SH-SY5Y (cell line): ENCODE measurements around the gene ITGA7.

Experiments used
- GATA2 ChIP-seq: IDR thresholded peaks from 2 replicates; pipeline ENCODE4 v1.6.1; 2011; ENCODE audit warnings: mild to moderate bottlenecking, low read depth, low read length
- GATA3 ChIP-seq: IDR thresholded peaks from 2 replicates; pipeline ENCODE4 v1.6.1; 2011; ENCODE audit warnings: low read depth, mild to moderate bottlenecking, low read length, moderate library complexity

DNA sequence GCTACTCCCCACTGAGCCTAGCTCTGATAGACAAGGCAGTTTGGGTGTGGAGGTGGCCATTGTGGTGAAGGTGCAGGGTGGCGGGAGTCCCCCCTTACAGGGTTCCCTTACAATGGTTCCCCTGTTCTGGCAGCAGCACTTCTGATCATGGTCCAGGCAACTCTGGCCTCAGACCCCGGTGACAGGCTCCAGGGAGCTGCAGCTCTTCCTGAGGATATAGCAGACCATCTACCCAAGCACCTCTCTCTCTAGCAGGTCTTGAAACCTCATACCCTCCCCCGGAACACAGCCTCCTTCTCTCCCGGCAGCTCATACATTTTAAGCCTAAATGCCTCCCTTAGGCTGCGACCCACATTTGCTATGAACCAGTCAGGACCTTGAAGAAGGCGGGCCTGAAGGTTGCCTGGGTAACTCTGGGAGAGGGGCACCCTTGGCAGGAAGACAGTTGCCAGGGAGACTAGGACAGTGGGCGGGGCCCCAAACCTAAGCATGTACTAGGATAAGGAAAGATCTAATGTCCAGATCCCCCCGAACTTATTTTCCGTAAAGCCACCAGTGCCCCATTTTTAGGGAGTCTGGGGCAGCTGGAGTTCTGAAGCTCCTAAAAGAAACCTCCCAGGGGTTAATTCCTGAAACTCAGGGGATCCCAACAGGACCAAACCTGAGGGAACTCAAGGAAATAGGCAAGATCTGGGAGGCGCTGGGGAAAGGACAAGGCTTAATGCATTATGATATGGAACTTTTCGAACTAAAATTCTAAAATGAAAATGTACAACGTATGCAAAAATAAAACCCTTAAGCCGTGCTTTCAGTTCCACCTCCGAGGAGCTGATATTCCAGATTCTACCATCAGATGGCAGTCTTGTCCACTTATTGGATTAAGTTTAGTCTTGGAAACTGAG lies 30.7 kb upstream of the ITGA7 start:
- TF ChIP-seq GATA2: no peak
- no peak for TF ChIP-seq GATA3
